IPS-NIHi7 (cell line): ENCODE measurements around the gene PRAF2.

Experiments
- DNase-seq: peaks from one replicate; pipeline ENCODE4 v3.0.0; 2012; ENCODE audit warnings: mixed read lengths; ENCODE audit errors: extremely low spot score

The PRAF2 gene

GRCh38 chrX:49042581-49043219 is 31.1 kb downstream of the PRAF2 start:
- no peak for DNase-seq

GRCh38 chrX:49041744-49042580 is 31.8 kb downstream of the PRAF2 start:
- DNase-seq: no peak

- no peak for DNase-seq
Observed at GRCh38 chrX:49040376-49040955, 33.3 kb downstream of the PRAF2 start.

- peak; percentile 75 for DNase-seq
Observed at GRCh38 chrX:49039598-49040375, 34.0 kb downstream of the PRAF2 start.

GRCh38 chrX:49037883-49038475 is 35.8 kb downstream of the PRAF2 start:
- DNase-seq: no peak

- no peak for DNase-seq
Observed at GRCh38 chrX:49030283-49030682, 43.5 kb downstream of the PRAF2 start.

- DNase-seq: peak; percentile 56
Observed at GRCh38 chrX:49029876-49030275, 43.9 kb downstream of the PRAF2 start.
